Endothelial cell of umbilical vein (primary cell): ENCODE results near the gene EME2. TPM values are rescaled to one million over a fixed set of nuclear protein-coding genes. Genes with fewer than 3 reads are reported as not detected.
"Not testable (repeated sequence)": the region's sequence is repeated elsewhere in the genome, so short reads cannot be mapped to it uniquely, and the experiment has no call there.

ENCODE experiments used
- BruUV-seq: library from RNA; stranded (reverse); fragments of 400-500 nt; replicated peaks from 2 replicates; lab custom pipeline; 2021; lab: Mats Ljungman, UMichigan
- CTCF ChIA-PET: fragments of 300-600, 350-600 bp; sonication (Branson Sonifier 250); formaldehyde crosslinking; loops from one replicate; lab custom pipeline; 2021; ENCODE audit warnings: antibody characterized with exemption, inconsistent platforms; lab: Charles Lee
- POLR2A ChIA-PET: fragments of 300-600, 350-600 bp; sonication (Branson Sonifier 250); formaldehyde crosslinking; loops from one replicate; lab custom pipeline; 2021; ENCODE audit warnings: antibody characterized with exemption, inconsistent platforms; lab: Charles Lee
- DNase-seq: peaks from one replicate; pipeline ENCODE4 v3.0.0-alpha.2; 2011; ENCODE audit warnings: low read depth, low spot score
- FAIRE-seq: peaks from 2 replicates; lab custom pipeline; 2011; peaks lifted over from hg19 to GRCh38; lab: Jason Lieb, UNC
- H2AFZ ChIP-seq: 2 replicates; pipeline ENCODE4 v1.6.0; 2012; ENCODE audit warnings: low read depth, low read length, control low read depth, inconsistent platforms
- H3K27ac ChIP-seq: 2 replicates; pipeline ENCODE4 v1.5.1; 2011; ENCODE audit warnings: low read depth, mild to moderate bottlenecking, control low read depth, low read length, moderate library complexity; ENCODE audit not compliant: insufficient read depth
- H3K27me3 ChIP-seq, 2 experiments: 2 replicates each; pipeline versions ENCODE4 v1.6.0 to v1.6.1; 2011; ENCODE audit warnings: low read length in 2 of 2, mixed read lengths in 1 of 2; ENCODE audit not compliant: control insufficient read depth in 2 of 2, insufficient read depth in 2 of 2
- H3K36me3 ChIP-seq, 2 experiments: 2 replicates in 1 of 2; 3 replicates in 1 of 2; pipeline ENCODE4 v1.5.1; 2011; ENCODE audit warnings: low read length in 2 of 2, mild to moderate bottlenecking in 1 of 2, moderate library complexity in 1 of 2; ENCODE audit not compliant: control insufficient read depth in 2 of 2, insufficient read depth in 2 of 2; ENCODE audit errors: extremely low read depth in 1 of 2
- H3K4me1 ChIP-seq: 3 replicates; pipeline ENCODE4 v1.5.1; 2011; ENCODE audit warnings: mild to moderate bottlenecking, low read length; ENCODE audit not compliant: control insufficient read depth, insufficient read depth; ENCODE audit errors: extremely low read depth
- H3K4me2 ChIP-seq: 2 replicates; pipeline ENCODE4 v1.6.1; 2011; ENCODE audit warnings: low read length, control low read depth, mixed read lengths; ENCODE audit not compliant: insufficient read depth
- H3K4me3 ChIP-seq, 3 experiments: fragments of 200-600 bp in 1 of 3; sonication (generic), shearing (Covaris generic) in 1 of 3; replicated peaks in 1 of 3; 2 replicates each; pipeline ENCODE4 v1.5.1; 2011 to 2016; ENCODE audit warnings: control low read depth in 3 of 3, low read length in 3 of 3, mild to moderate bottlenecking in 2 of 3, inconsistent platforms in 1 of 3, low read depth in 1 of 3, moderate library complexity in 1 of 3; ENCODE audit not compliant: insufficient read depth in 1 of 3
- H3K79me2 ChIP-seq: 2 replicates; pipeline ENCODE4 v1.6.0; 2012; ENCODE audit warnings: low read length, inconsistent platforms; ENCODE audit not compliant: control insufficient read depth, insufficient read depth
- H3K9ac ChIP-seq: replicated peaks from 2 replicates; pipeline ENCODE3; 2011; ENCODE audit warnings: low read length, control low read depth; ENCODE audit not compliant: insufficient read depth; ENCODE audit errors: extremely low read depth
- H3K9me1 ChIP-seq: replicated peaks from 3 replicates; pipeline ENCODE4 v1.6.0; 2011; ENCODE audit warnings: mild to moderate bottlenecking, low read length; ENCODE audit not compliant: control insufficient read depth, insufficient read depth; ENCODE audit errors: extremely low read depth
- H3K9me3 ChIP-seq: replicated peaks from 2 replicates; pipeline ENCODE4 v1.5.1; 2012; ENCODE audit warnings: low read length, inconsistent platforms; ENCODE audit not compliant: control insufficient read depth, insufficient read depth
- H4K20me1 ChIP-seq: replicated peaks from 2 replicates; pipeline ENCODE3; 2011; ENCODE audit warnings: mild to moderate bottlenecking, low read length; ENCODE audit not compliant: control insufficient read depth, insufficient read depth; ENCODE audit errors: extremely low read depth
- FOS ChIP-seq: IDR thresholded peaks from 2 replicates; pipeline ENCODE4 v1.6.1; 2011; ENCODE audit warnings: mild to moderate bottlenecking, low read length, moderate library complexity, borderline replicate concordance; ENCODE audit not compliant: insufficient read depth
- POLR2A ChIP-seq: IDR thresholded peaks from 2 replicates; pipeline ENCODE4 v1.6.1; 2012; ENCODE audit warnings: low read depth, mild to moderate bottlenecking, control low read depth, low read length
- dilution Hi-C: fragments of 300-500 bp; cut with MboI; formaldehyde crosslinking; loops from one replicate; pipeline ENCODE4 v1.15.0; 2019; ENCODE audit warnings: low sequenced_read_pairs; ENCODE audit not compliant: extremely low pct_ligation_motif_present
- intact Hi-C: fragments of 100-400 bp; cut with micrococcal nuclease; formaldehyde crosslinking; loops from one replicate; pipeline ENCODE4 v1.10.0; 2022
- polyA plus RNA-seq, 4 experiments: library from polyadenylated mRNA; depleted of rRNA in 3 of 4; stranded (reverse) in 3 of 4; unstranded in 1 of 4; fragments of >200 nt; gene quantifications; 2 replicates each; pipeline versions ENCODE4 v1.2.1 to v1.2.3, GENCODE V29; 2011 to 2012; ENCODE audit warnings: missing spikeins in 1 of 4
- total RNA-seq: library from RNA; stranded (reverse); gene quantifications from 2 replicates; pipeline ENCODE4 v1.2.3, GENCODE V29; 2021
- TF ChIP-seq, protein P1 (sequence below), 2 donors: IDR thresholded peaks; 1 replicate in 1 of 2; 2 replicates in 1 of 2; pipeline ENCODE4 v1.5.1; 2011; ENCODE audit warnings: low read length in 2 of 2, mild to moderate bottlenecking in 2 of 2, moderate library complexity in 2 of 2, control low read depth in 1 of 2, inconsistent platforms in 1 of 2, low read depth in 1 of 2; ENCODE audit not compliant: insufficient read depth in 1 of 2; ENCODE audit errors: extremely low read depth in 1 of 2

The EME2 gene
- total and polyA plus RNA-seq, 2 donors (not counting 3 experiments of a cell fraction or from before 2014, with no cell fraction given) = 9.7 to 21.4 TPM

DNA sequence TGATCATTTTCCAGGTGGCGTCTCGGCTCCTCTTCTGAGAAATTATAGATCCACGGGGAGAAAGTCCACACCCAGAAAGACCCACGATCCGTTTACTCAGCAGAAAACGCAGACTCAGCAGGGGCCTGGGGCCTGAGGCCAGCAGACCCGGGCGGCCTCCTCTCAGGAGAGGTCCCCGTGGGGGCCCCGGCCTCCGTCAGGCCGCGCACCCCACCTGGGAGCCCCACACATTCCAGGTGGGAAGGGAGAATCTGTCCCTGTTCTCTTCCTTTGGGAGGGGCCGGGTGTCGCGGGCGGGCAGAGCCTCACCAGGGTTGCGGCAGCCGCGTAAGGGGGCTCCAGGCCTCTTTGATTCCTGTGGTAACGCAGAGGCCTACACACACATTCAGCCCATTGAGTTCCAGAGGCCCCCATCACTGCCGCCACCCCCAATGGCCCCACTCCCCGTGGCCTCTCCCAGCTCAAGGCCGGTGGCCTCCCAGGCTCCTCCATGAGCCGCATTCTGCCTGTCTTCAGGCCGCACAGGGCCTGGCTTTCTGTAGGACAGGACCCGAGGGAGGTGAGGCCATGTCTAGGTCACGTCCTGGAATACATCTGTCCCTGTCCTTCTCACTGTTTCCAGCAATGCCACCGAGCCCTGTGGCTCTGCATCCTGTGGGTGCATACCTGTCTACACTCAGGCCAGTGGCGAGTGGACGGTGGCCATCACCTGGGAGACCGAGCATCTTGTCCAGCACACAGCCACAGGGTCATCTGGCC, 22.5 kb downstream of the EME2 start:
- Histone ChIP-seq H3K4me3 (no peak overlapping the region), H3K4me1 (no peaks in the 10 kb centered on the region), H3K79me2 (no peaks in the 10 kb centered on the region), H3K27me3 (no peaks in the 10 kb centered on the region), H2AFZ (no peak overlapping the region), H3K36me3 (no peaks in the 10 kb centered on the region), H3K27ac (no peak overlapping the region), H3K9me1 (no peaks in the 10 kb centered on the region), H4K20me1 (no peaks in the 10 kb centered on the region), H3K9ac (no peak overlapping the region), H3K9me3 (no peaks in the 10 kb centered on the region), H3K4me2 (no peak overlapping the region)
- FAIRE-seq (no peak), DNase-seq (no peak)
- ChIA-PET CTCF (interaction anchor here (0.7 kb wide), 1 partner anchor 172 kb away, joined by 3 read pairs; the partner anchor contains the start of gene RNF151), POLR2A (no interaction called here)
- BruUV-seq = no TSS peak
- TF ChIP-seq, protein P1, sequence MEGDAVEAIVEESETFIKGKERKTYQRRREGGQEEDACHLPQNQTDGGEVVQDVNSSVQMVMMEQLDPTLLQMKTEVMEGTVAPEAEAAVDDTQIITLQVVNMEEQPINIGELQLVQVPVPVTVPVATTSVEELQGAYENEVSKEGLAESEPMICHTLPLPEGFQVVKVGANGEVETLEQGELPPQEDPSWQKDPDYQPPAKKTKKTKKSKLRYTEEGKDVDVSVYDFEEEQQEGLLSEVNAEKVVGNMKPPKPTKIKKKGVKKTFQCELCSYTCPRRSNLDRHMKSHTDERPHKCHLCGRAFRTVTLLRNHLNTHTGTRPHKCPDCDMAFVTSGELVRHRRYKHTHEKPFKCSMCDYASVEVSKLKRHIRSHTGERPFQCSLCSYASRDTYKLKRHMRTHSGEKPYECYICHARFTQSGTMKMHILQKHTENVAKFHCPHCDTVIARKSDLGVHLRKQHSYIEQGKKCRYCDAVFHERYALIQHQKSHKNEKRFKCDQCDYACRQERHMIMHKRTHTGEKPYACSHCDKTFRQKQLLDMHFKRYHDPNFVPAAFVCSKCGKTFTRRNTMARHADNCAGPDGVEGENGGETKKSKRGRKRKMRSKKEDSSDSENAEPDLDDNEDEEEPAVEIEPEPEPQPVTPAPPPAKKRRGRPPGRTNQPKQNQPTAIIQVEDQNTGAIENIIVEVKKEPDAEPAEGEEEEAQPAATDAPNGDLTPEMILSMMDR (IDR thresholded peaks at IDR 0.05; ENCODE audit: extremely low read depth in 1 of 2, insufficient read depth in 1 of 2, low read depth in 1 of 2, low read length in 2 of 2) = no peak
- no peak for TF ChIP-seq FOS
- no peak for TF ChIP-seq POLR2A
- dilution Hi-C loops (no loop called here), intact Hi-C loops (no loop called here)

DNA sequence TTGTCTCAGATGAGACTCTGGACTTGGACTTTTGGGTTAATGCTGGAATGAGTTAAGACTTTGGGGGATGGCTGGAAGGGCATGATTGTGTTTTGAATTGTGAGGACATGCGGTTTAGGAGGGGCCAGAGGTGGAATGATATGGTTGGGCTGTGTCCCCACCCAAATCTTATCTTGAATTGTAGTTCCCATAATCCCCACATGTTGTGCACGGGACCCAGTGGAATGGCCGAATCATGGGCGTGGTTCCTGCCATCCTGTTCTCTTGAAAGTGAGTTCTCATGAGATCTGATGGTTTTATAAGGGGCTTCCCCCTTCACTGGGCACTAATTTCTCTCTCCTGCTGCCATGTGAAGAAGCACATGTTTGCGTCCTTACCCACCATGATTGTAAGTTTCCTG, 26.7 kb downstream of the EME2 start:
- DNase-seq, H3K4me1 ChIP-seq, POLR2A ChIA-PET, H2AFZ ChIP-seq, H3K4me3 ChIP-seq, BruUV-seq, H3K9me3 ChIP-seq, dilution Hi-C loops, H3K27me3 ChIP-seq, H3K27ac ChIP-seq, H3K36me3 ChIP-seq, H3K4me2 ChIP-seq, intact Hi-C loops, H3K9ac ChIP-seq, H3K79me2 ChIP-seq, CTCF ChIA-PET, H3K9me1 ChIP-seq, FAIRE-seq, H4K20me1 ChIP-seq: not testable (repeated sequence)
